Activated B cell treated with CpG ODN at 0.5 μM for 24 hours (primary cell): Measurements from ENCODE around the gene TEX26. TPM values are rescaled to one million over a fixed set of nuclear protein-coding genes. Genes with fewer than 3 reads are reported as not detected.

Experiments used
- ATAC-seq: fragments of 200-7000 bp; cut with Tn5 transposase; one replicate; pipeline ENCODE4 v1.10.0; 2021; ENCODE audit warnings: low read depth, mild to moderate bottlenecking, moderate library complexity
- CTCF ChIA-PET: fragments of 350-600 bp; sonication (Branson Sonifier 250); formaldehyde crosslinking; loops from one replicate; lab custom pipeline; 2021; ENCODE audit warnings: antibody characterized with exemption; lab: Charles Lee
- POLR2A ChIA-PET: fragments of 350-600 bp; sonication (Branson Sonifier 250); formaldehyde crosslinking; loops from one replicate; lab custom pipeline; 2021; ENCODE audit warnings: antibody characterized with exemption; lab: Charles Lee
- DNase-seq: peaks from one replicate; pipeline ENCODE4 v3.0.0; 2022
- H3K27ac Mint-ChIP-seq: one replicate; pipeline ENCODE4 v1.8.0; 2020; ENCODE audit warnings: mixed read lengths
- H3K27me3 Mint-ChIP-seq: one replicate; pipeline ENCODE4 v1.8.0; 2021; ENCODE audit warnings: mixed read lengths
- H3K36me3 Mint-ChIP-seq: one replicate; pipeline ENCODE4 v1.8.0; 2021; ENCODE audit warnings: low read depth, mixed read lengths
- H3K4me1 Mint-ChIP-seq: one replicate; pipeline ENCODE4 v1.8.0; 2021; ENCODE audit warnings: mixed read lengths
- H3K4me3 Mint-ChIP-seq: one replicate; pipeline ENCODE4 v1.8.0; 2020; ENCODE audit warnings: mild to moderate bottlenecking, mixed read lengths
- H3K9me3 Mint-ChIP-seq: one replicate; pipeline ENCODE4 v1.8.0; 2020; ENCODE audit warnings: mixed read lengths
- intact Hi-C: fragments of 100-400 bp; cut with micrococcal nuclease; formaldehyde crosslinking; loops from one replicate; pipeline ENCODE4 v1.15.1; 2024
- total RNA-seq: library from RNA; stranded (reverse); gene quantifications from 2 replicates; pipeline ENCODE4 v1.2.3, GENCODE V29; 2022
- TF ChIP-seq, protein P1 (sequence below): fragments of 200-600 bp; IDR thresholded peaks from one replicate; pipeline ENCODE4 v1.8.0; 2022; ENCODE audit warnings: antibody characterized with exemption, mild to moderate bottlenecking

TEX26 gene
- not detected in 2 replicates for total RNA-seq

DNA sequence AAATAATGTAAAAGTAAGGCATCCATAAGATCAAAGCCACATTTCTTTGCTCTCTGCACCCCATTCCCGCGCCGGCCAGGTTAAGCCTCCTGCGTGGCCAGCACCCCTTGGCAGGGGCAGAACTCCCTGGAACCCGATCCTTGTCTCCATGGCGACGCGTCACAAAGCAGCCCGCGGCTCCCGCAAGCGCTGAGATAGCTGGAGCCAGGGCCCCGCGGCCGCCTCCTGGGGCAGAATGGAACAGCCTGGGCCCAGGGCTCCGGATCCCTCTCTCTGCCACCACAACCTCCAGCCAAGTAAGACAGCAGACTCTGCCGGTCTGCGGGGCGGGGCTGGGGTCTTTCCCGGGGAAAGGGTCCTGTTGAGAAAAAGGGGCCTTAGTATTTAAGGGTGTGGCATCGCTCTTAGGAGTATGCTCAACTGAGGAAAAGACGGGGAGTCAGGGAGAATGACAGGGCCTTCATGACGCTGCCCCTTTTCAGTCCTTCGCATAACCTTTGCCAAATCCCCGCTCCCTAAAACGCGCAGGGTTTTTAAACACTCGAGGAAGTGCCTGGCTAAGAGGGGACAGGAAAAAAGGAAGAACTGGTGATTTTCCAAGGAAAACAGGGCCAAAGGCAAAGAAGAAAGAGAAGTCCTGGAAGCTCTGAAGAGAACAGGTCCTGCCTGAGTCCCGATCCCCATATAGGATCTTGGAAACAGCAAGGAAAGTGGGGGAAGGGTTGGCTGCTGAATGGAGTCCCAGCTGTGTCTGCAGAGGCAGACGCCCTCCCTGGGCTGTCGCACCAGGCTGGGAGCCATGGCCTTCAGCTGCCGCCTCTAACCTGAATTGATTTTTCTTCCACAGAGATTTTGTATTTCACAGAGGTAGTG lies at the start of gene TEX26:
TEX26 (plus strand) TSS at position 176 of the 873 bp plus-strand sequence; CDS start at position 236, 60 bp downstream.
- no peaks in the 10 kb centered on the region for H3K36me3 Mint-ChIP-seq
- H3K4me1 Mint-ChIP-seq: no peaks in the 10 kb centered on the region
- intact Hi-C loops: no loop called here
- DNase-seq (no peak), ATAC-seq (no peak)
- POLR2A ChIA-PET: no interaction called here
- H3K4me3 Mint-ChIP-seq: no peak within 1 kb of the TSS
- CTCF ChIA-PET: no interaction called here
- H3K9me3 Mint-ChIP-seq: peaks cover 5% of the 10 kb centered on the region
- no peak within 1 kb of the TSS for H3K27ac Mint-ChIP-seq
- H3K27me3 Mint-ChIP-seq: peaks cover 13% of the 10 kb centered on the region
- TF ChIP-seq, protein P1, sequence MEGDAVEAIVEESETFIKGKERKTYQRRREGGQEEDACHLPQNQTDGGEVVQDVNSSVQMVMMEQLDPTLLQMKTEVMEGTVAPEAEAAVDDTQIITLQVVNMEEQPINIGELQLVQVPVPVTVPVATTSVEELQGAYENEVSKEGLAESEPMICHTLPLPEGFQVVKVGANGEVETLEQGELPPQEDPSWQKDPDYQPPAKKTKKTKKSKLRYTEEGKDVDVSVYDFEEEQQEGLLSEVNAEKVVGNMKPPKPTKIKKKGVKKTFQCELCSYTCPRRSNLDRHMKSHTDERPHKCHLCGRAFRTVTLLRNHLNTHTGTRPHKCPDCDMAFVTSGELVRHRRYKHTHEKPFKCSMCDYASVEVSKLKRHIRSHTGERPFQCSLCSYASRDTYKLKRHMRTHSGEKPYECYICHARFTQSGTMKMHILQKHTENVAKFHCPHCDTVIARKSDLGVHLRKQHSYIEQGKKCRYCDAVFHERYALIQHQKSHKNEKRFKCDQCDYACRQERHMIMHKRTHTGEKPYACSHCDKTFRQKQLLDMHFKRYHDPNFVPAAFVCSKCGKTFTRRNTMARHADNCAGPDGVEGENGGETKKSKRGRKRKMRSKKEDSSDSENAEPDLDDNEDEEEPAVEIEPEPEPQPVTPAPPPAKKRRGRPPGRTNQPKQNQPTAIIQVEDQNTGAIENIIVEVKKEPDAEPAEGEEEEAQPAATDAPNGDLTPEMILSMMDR: no peak

DNA sequence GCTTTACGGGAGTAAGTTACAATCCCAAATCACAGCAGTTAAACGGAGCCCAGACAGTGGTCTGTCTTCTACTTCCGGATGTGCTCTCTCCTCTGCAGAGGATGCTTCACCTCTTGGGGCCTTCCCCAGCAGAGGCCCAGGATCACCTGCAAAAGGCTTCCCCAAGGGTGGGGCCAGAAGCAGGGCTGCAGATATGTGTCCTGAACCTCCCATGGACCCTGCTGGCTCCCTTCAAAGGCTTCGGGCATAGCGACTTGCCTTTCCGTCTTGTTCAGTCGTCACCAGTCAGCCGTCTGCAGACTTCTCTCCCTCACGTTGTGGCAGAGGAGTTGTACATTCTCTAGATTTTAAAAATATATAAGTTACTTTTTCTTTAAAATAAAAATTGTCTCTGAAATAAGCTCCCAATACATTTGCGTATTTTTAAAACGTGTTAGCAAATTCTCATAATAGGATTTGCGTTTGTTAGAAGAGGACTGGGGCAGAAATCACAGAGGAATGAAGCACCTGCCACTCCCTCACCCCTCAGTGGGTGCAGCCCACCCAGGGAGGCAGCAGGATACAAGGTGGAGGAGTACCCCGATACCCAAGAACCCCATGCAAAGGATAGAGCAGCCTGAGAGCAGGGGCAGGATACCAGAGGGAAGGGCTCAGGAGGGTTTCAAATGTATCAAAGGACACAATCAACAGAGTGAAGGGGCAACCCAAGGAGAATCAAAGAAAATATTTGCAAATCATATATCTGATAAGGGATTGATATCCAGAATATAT lies 49.3 kb upstream of the TEX26 start:
- intact Hi-C loops: no loop called here
- Mint-ChIP-seq H3K4me1 (no peaks in the 10 kb centered on the region), H3K36me3 (no peaks in the 10 kb centered on the region), H3K9me3 (peaks cover 6% of the 10 kb centered on the region), H3K27ac (no peak overlapping the region), H3K27me3 (peaks cover 18% of the 10 kb centered on the region), H3K4me3 (no peak overlapping the region)
- TF ChIP-seq, protein P1: no peak
- POLR2A ChIA-PET: no interaction called here
- ATAC-seq: no peak
- DNase-seq: no peak
- CTCF ChIA-PET: no interaction called here

DNA sequence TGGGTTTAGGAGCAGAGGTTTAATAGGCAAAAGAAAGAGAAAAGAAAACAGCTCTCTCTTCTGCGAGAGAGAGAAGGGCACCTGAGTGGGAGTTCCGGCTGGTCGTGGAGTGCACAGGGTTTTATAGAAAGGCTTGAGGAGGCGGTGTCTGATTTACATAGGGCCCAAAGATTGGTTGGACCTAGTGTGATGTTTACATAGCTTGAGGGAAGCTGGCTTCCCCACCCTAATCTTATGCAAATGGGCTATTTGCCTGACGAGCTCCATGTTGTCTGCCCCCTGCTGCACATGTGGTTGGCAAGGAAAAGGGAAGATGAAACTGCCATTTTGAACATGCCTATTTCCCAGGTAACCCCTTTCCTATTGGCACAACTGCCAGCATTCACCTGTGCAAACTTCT lies 47.9 kb upstream of the TEX26 start:
- Mint-ChIP-seq H3K9me3 (peaks cover 6% of the 10 kb centered on the region), H3K27ac (no peak overlapping the region), H3K4me3 (no peak overlapping the region), H3K4me1 (no peaks in the 10 kb centered on the region), H3K36me3 (no peaks in the 10 kb centered on the region), H3K27me3 (peaks cover 18% of the 10 kb centered on the region)
- DNase-seq (no peak), ATAC-seq (no peak)
- intact Hi-C loops: no loop called here
- CTCF ChIA-PET: no interaction called here
- TF ChIP-seq, protein P1: no peak
- POLR2A ChIA-PET: no interaction called here

DNA sequence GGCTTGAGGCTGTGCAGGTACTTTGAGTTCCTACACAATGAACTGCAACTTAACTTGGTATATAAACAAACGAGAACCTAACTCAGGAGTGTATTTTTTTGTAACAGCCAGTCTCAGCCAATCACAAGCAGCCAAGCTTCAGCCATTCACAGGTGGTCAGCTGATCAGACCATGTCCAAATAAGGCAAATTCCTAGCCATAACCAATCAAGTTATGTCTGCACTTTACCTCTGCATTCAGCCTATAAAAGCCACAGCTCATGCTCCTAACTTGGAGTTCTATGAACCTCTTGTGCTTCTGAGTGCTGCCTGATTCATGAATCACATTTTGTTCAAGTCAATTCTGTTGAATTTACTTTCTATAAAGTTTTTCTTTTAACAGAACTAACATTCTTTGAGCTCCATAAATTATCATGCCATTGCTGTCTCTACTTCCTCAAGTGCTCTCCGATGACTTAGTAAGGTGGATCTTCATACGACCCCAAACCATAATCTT lies 43.2 kb upstream of the TEX26 start:
- TF ChIP-seq, protein P1: no peak
- Mint-ChIP-seq H3K9me3 (peaks cover 2% of the 10 kb centered on the region), H3K27me3 (peaks cover 14% of the 10 kb centered on the region), H3K27ac (no peak overlapping the region), H3K4me3 (no peak overlapping the region), H3K4me1 (no peaks in the 10 kb centered on the region), H3K36me3 (no peaks in the 10 kb centered on the region)
- POLR2A ChIA-PET: no interaction called here
- ATAC-seq (no peak), DNase-seq (no peak)
- CTCF ChIA-PET: no interaction called here
- intact Hi-C loops: no loop called here

DNA sequence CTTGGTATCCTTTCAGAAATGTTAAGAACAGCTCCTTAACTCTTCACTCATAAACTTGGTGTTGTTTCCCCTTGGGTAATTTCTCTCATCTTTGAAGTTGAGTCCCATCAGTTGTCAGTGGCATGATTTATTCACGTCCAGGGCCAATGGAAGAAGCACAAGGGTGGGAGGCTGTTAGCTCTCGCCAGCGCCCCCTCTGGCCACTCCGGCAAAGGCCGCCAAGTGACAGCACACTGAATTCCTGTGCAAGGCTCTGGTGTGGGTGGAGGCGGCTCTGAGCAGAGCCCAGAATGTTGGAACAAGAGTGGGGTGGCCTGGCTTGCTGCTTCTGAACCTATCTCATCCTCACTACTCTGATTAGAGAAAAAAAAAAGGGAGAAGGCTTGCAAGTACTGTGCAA lies 39.5 kb upstream of the TEX26 start:
- H3K27ac Mint-ChIP-seq: no peak overlapping the region
- ChIA-PET POLR2A (no interaction called here), CTCF (no interaction called here)
- TF ChIP-seq, protein P1: no peak
- DNase-seq (no peak), ATAC-seq (no peak)
- intact Hi-C loops: no loop called here
- no peaks in the 10 kb centered on the region for H3K4me1 Mint-ChIP-seq
- H3K36me3 Mint-ChIP-seq: no peaks in the 10 kb centered on the region
- H3K4me3 Mint-ChIP-seq: no peak overlapping the region
- no peaks in the 10 kb centered on the region for H3K9me3 Mint-ChIP-seq
- peaks cover 25% of the 10 kb centered on the region for H3K27me3 Mint-ChIP-seq
